Right lobe of liver (tissue), 6 donors: ENCODE data around the gene CNR2. TPM values are rescaled to one million over a fixed set of nuclear protein-coding genes. Genes with fewer than 3 reads are reported as not detected.

ENCODE experiments used
- ATAC-seq, 4 donors: fragments of 200-7000 bp; cut with Tn5 transposase; one replicate each; pipeline ENCODE4 v1.9.1; 2020; ENCODE audit warnings: mild to moderate bottlenecking in 4 of 4, moderate library complexity in 4 of 4
- DNase-seq, 3 donors: peaks; one replicate each; pipeline ENCODE4 v3.0.0-alpha.2; 2020
- H3K27ac ChIP-seq, 3 donors: fragments of 200-600 bp; one replicate each; pipeline ENCODE4 v1.8.0; 2022
- H3K27me3 ChIP-seq, 2 donors: fragments of 200-600 bp; one replicate each; pipeline ENCODE4 v1.8.0; 2022
- H3K36me3 ChIP-seq, 4 donors: fragments of 200-600 bp; sonication (generic) in 1 of 4; one replicate each; pipeline versions ENCODE4 v1.5.1 to v1.8.0; 2017 to 2022; ENCODE audit warnings: control low read depth in 1 of 4
- H3K4me1 ChIP-seq, 4 donors: fragments of 200-600 bp; sonication (generic) in 1 of 4; one replicate each; pipeline versions ENCODE4 v1.5.1 to v1.8.0; 2017 to 2022; ENCODE audit warnings: control low read depth in 1 of 4
- H3K4me3 ChIP-seq, 3 donors: fragments of 200-600 bp; one replicate each; pipeline ENCODE4 v1.8.0; 2022
- H3K9me3 ChIP-seq, 4 donors: fragments of 200-600 bp; sonication (generic) in 1 of 4; one replicate each; pipeline versions ENCODE4 v1.5.1 to v1.8.0; 2017 to 2022; ENCODE audit warnings: control low read depth in 1 of 4
- POLR2A ChIP-seq: fragments of 450-650 bp; IDR thresholded peaks from one replicate; pipeline ENCODE4 v1.6.1; 2017; ENCODE audit warnings: antibody characterized with exemption, mild to moderate bottlenecking
- WGBS: methylation state at CpG from one replicate; pipeline ENCODE4 v1.1.6; 2018; ENCODE audit warnings: low coverage, low lambda C conversion rate; ENCODE audit not compliant: insufficient coverage; ENCODE audit errors: missing lambda C conversion rate; 5-methylcytosine and 5-hydroxymethylcytosine counted together
- intact Hi-C, 2 donors: fragments of 100-400 bp; cut with DNase I; formaldehyde crosslinking; loops; one replicate each; pipeline versions ENCODE4 v1.11.2 to v1.14.1; 2022
- total RNA-seq, 6 experiments: library from RNA; depleted of rRNA in 2 of 6; stranded (reverse); fragments of >200 nt in 2 of 6; fragmentation: NEBNext Ultra II Directional in 3 of 6; extraction: Animal tissue kit (Norgen Biotek cat#: 25700) in 3 of 6; gene quantifications; one replicate each; pipeline versions ENCODE4 v1.1.0 to v1.2.4, GENCODE V29; 2016 to 2023
- TF ChIP-seq, protein P1 (sequence below), 4 donors: fragments of 200-600 bp in 3 of 4; fragments of 450-650 bp in 1 of 4; IDR thresholded peaks; one replicate each; pipeline versions ENCODE4 v1.5.1 to v1.8.0; 2016 to 2022; ENCODE audit warnings: antibody characterized with exemption in 4 of 4, mild to moderate bottlenecking in 2 of 4
- donor health status: DM: no; HTN: yes; CAD: no.
- donor health status: DM: no; HTN: no; CAD: no.
- donor health status: DM: no; HTN: no; CAD: no.
- donor health status: DM: no; HTN: yes; CAD: no.
- donor health status: DM: no; HTN: yes; CAD: no.

Gene CNR2
- total RNA-seq, 6 experiments from 2014 or later: 0.04 to 0.07 (median 0.06) TPM; not detected in 2

DNA sequence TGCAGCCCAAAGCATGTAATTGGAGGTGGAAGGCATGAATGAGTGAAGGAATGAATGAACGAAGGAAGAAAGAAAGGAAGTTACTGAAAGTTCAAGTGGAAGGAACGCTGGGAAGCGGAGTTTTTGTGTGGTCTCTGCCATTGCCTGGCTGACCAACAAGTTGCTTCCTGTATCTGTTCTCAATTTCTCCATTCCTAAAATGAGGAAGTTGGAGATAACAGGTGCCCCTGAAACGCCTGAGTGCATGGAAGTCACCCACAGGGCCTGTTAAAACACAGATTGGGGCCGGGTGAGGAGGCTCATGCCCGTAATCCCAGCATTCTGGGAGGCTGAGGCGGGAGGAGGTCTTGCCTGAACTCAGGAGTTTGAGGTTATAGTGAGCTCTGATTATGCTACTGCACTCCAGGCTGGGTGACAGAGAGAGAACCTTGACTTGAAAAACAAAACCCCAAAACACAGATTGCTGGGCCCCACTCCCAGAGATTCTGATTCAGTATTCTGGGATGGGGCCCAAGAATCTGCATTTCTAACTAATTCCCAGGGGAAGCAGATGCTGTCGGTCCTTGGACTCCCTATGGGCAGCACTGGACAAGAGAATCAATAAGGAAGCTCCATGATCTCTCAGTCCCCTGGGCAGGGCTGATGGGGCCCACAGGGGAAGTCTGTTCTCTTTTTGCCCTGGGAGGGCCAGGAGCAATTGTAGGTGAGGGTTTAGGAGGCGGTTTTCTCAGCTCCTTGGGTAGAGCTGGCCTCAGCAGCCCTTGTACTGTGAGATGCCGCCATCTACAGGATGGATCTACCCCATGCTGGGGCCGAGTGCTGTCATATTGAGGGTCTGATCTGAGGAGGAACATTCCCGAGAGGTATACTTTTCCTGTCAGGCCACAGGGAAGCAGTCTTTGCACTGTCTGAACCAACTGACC lies 3.3 kb upstream of the CNR2 start:
- WGBS: 42% methylated on average over 6 of the region's 12 CpGs
- DNase-seq: peak; percentile 62 to 68 (median 65)
- H3K4me1 ChIP-seq: peaks cover 0 to 13% (median 5%) of the 10 kb centered on the region in 4 donors

DNA sequence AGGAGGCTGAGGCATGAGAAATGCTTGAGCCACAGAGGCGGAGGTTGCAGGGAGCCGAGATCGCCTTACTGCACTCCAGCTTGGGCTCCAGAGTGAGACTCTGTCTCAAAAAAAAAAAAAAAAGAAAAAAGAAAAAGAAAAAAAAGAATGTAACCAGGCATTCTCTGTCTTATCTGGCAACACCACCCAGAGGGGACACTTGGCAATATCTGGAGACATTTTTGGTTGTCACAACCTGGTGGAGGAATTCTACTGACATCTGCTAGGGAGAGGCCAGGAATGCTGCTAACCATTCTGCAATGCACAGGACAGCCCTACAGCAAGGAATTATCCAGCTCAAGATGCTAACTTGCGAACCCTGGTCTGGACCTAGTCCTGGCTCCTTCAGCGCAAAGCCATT lies 2.3 kb upstream of the CNR2 start:
- DNase-seq (peak in 1 of 3 donors; percentile 16), ATAC-seq (no peak)
- no peak overlapping the region for H3K4me3 ChIP-seq
- no peaks in the 10 kb centered on the region for H3K27me3 ChIP-seq
- H3K4me1 ChIP-seq: peaks cover 0 to 9% (median 2%) of the 10 kb centered on the region in 4 donors
- no peaks in the 10 kb centered on the region for H3K36me3 ChIP-seq
- intact Hi-C loops: no loop called here
- 81% methylated on average over 4 of the region's 5 CpGs for whole genome bisulfite sequencing
- TF ChIP-seq POLR2A: no peak
- TF ChIP-seq, protein P1, sequence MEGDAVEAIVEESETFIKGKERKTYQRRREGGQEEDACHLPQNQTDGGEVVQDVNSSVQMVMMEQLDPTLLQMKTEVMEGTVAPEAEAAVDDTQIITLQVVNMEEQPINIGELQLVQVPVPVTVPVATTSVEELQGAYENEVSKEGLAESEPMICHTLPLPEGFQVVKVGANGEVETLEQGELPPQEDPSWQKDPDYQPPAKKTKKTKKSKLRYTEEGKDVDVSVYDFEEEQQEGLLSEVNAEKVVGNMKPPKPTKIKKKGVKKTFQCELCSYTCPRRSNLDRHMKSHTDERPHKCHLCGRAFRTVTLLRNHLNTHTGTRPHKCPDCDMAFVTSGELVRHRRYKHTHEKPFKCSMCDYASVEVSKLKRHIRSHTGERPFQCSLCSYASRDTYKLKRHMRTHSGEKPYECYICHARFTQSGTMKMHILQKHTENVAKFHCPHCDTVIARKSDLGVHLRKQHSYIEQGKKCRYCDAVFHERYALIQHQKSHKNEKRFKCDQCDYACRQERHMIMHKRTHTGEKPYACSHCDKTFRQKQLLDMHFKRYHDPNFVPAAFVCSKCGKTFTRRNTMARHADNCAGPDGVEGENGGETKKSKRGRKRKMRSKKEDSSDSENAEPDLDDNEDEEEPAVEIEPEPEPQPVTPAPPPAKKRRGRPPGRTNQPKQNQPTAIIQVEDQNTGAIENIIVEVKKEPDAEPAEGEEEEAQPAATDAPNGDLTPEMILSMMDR (IDR thresholded peaks at IDR 0.05): no peak
- H3K9me3 ChIP-seq: no peaks in the 10 kb centered on the region
- H3K27ac ChIP-seq: no peak overlapping the region

More for the DNA sequence above, 3.3 kb upstream of the CNR2 start:
- Histone ChIP-seq H3K27me3 (no peaks in the 10 kb centered on the region), H3K36me3 (no peaks in the 10 kb centered on the region), H3K27ac (no peak overlapping the region), H3K9me3 (no peaks in the 10 kb centered on the region), H3K4me3 (no peak overlapping the region)
- ATAC-seq: peak; percentile 72 to 82 (median 82)
- intact Hi-C loops: no loop called here
- TF ChIP-seq, protein P1 (IDR thresholded peaks at IDR 0.05): peak; percentile 49 to 66 (median 60)
- no peak for TF ChIP-seq POLR2A

DNA sequence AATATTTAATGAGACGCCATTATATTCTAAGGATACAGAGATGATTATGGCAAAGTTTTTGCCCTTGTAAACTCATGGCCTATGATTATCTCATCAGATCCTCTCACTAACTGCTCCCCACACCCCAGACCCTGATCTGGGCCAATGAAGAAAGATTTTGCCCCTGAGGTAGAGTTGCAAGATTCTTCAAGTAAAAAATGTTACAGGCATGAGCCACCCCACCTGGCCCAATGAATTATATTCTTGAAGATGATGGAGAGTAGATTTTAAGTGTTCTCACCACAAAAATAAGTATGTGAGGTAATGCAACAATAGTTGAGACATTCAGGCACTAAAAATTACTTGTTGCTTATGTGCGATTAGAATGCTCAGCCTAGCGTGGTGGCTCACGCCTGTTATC lies 1.8 kb upstream of the CNR2 start:
- H3K4me3 ChIP-seq: no peak overlapping the region
- no peaks in the 10 kb centered on the region for H3K36me3 ChIP-seq
- intact Hi-C loops: no loop called here
- H3K27me3 ChIP-seq: no peaks in the 10 kb centered on the region
- no peak overlapping the region for H3K27ac ChIP-seq
- TF ChIP-seq, protein P1 (IDR thresholded peaks at IDR 0.05): no peak
- TF ChIP-seq POLR2A: no peak
- DNase-seq: no peak
- no peaks in the 10 kb centered on the region for H3K9me3 ChIP-seq
- no peak for ATAC-seq
- H3K4me1 ChIP-seq: peaks cover 0 to 6% (median 0%) of the 10 kb centered on the region in 4 donors
- 93% methylated on average over 4 of the region's 4 CpGs for WGBS

DNA sequence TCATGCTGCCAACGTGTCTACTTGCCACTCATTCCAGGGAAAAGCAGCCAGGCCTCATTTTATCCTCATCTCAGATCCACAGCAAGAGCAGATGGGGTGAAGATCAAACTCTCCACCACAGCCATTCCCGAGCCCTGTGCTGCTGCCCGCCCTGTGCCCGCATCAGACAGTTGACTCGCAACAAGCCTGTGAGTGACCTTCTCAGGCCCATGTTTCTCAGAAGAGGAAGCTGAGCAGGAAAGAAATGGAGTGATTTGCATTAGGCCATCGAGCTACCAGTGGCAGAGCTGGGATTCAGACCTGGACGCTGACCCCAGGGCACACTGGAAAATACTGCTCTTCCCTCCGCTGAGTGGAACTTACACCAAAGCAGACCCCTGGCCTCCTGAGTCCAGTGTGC lies 1.2 kb downstream of the CNR2 start:
- ATAC-seq (no peak), DNase-seq (no peak)
- H3K4me3 ChIP-seq: no peak overlapping the region
- WGBS: 67% methylated on average over 3 of the region's 8 CpGs
- intact Hi-C loops: no loop called here
- TF ChIP-seq POLR2A: no peak
- TF ChIP-seq, protein P1 (IDR thresholded peaks at IDR 0.05): no peak
- H3K9me3 ChIP-seq: no peaks in the 10 kb centered on the region
- H3K4me1 ChIP-seq: no peaks in the 10 kb centered on the region
- no peak overlapping the region for H3K27ac ChIP-seq
- H3K27me3 ChIP-seq: no peaks in the 10 kb centered on the region
- H3K36me3 ChIP-seq: no peaks in the 10 kb centered on the region
